ENCODE measurements around the gene TAC1.

DNA sequence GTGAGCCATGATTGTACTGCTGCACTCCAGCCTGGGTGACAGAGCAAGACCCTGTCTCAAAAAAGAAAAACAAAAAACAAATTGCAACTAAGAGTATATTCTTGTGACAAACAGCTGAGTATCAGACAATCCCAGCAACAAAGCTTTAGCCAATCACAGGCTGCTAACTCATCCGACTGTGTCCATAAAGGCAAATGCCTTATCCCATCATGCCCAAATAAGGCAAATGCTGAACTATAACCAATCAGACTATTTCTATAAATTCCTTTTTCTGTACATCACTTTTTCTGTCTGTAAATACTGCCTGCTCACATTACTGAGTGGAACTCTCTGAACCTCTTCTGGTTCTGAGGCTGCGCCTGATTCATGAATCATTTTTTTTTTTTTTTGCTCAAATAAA, 37.5 kb upstream of the TAC1 start:
- TF ChIP-seq, protein P1, sequence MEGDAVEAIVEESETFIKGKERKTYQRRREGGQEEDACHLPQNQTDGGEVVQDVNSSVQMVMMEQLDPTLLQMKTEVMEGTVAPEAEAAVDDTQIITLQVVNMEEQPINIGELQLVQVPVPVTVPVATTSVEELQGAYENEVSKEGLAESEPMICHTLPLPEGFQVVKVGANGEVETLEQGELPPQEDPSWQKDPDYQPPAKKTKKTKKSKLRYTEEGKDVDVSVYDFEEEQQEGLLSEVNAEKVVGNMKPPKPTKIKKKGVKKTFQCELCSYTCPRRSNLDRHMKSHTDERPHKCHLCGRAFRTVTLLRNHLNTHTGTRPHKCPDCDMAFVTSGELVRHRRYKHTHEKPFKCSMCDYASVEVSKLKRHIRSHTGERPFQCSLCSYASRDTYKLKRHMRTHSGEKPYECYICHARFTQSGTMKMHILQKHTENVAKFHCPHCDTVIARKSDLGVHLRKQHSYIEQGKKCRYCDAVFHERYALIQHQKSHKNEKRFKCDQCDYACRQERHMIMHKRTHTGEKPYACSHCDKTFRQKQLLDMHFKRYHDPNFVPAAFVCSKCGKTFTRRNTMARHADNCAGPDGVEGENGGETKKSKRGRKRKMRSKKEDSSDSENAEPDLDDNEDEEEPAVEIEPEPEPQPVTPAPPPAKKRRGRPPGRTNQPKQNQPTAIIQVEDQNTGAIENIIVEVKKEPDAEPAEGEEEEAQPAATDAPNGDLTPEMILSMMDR (conservative IDR thresholded peaks at IDR 0.05; ENCODE audit: low read length): no peak
- TF ChIP-seq EZH2phosphoT487 (IDR thresholded peaks at IDR 0.05; ENCODE audit: borderline replicate concordance, low read depth, low read length): no peak

All from OCI-LY7 (cell line).